HG03060 (cell line): ENCODE measurements around the gene TSC2.
"Not testable (repeated sequence)": the region's sequence is repeated elsewhere in the genome, so short reads cannot be mapped to it uniquely, and the experiment has no call there.

ENCODE experiments used
- ATAC-seq: cut with Tn5 transposase; IDR thresholded peaks from one replicate; pipeline ENCODE4 v1.9.1; 2021; ENCODE audit warnings: low read depth, moderate number of reproducible peaks; ENCODE audit not compliant: unreplicated experiment

The TSC2 gene

DNA sequence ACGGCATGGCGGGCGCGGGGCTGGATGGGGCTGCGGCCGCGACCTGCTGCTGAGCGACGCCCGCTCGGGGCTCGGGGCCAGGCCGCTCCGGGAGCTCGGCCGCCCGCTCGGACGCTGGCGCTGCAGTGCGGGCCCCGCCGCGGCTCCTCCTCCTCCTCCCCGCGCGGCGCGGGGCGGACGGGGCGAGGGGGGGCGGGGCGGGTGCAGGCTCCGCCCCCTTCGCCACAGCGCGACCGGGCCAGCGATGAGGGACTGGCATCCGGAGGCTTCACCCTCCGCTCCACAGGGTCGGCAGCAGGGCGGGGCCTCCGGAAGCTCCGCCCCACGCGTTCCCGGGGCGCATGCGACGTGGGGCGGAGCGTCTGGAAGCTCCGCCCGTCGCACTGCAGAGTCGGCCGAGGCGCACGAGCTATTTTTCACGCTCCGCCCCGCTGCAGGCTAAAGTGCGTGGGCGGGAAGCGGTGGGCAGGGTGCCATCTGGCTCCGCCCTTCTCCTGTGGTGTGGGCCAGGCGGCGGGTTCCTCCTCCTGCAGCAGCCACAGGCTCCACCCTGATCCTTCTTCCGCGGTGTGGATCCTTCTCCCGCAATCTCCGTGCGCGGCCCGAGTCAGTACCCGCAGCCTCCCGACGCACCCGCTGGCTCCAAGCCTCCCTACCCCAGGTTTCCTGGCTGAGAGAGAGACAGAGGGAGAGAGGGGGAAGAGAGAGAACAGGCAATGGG is 88.1 kb downstream of the TSC2 start, which contains the start of gene PKD1:
PKD1 (minus strand) TSS at position 129 of the 721 bp plus-strand sequence. CDS start 209 bp downstream, outside the sequence.
- not testable (repeated sequence) for ATAC-seq
